ENCODE results near the gene PADI3. TPM values are rescaled to one million over a fixed set of nuclear protein-coding genes. Genes with fewer than 3 reads are reported as not detected.

The PADI3 gene
- total RNA-seq, 1 donor from 2014 or later: not detected

DNA sequence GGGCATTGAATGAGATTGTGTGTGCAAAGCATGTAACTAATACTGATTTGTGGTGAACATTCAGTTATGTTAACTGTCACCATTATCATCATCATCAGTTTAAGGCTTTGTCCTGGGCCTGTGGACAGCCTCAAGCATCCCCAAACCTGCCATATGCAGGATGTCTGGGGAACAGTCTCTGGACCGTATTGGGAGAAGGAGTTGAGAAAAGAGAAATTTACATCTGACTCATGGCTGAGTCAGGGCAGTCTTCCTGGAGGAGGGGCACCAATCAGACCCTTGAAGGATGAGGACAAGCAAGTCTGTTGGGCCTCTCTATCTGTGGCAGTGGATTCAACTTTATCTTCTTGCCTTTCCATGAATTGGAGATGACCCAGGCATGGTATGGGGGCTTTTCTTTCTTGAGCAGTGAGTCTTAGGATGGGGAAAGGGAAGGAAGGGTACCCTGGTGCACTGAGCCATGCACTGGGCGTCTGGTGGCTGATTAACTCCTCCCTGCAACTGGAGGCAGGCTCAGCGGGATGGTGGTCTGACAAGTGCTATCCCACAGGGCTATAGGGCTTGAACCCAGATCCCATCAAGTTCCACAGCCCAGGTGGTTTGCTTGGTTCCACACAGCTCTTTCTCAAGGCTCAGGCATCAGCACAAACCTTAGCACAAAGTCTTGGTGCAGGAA, 2.9 kb downstream of the PADI3 start:
- H3K36me3 Mint-ChIP-seq: no peaks in the 10 kb centered on the region
- no peaks in the 10 kb centered on the region for H3K4me1 Mint-ChIP-seq (ENCODE audit: unreplicated experiment)
- TF ChIP-seq CTCF (conservative IDR thresholded peaks at IDR 0.05): no peak
- H3K9me3 Mint-ChIP-seq: no peaks in the 10 kb centered on the region
- H3K4me3 Mint-ChIP-seq: no peak overlapping the region
- no peak for DNase-seq (ENCODE audit: extremely low spot score, unreplicated experiment)
- no peaks in the 10 kb centered on the region for H3K27me3 Mint-ChIP-seq
- H3K27ac Mint-ChIP-seq: no peak overlapping the region

GRCh38 chr1:17255336-17255735, 6.4 kb downstream of the PADI3 start:
- no peak for DNase-seq (ENCODE audit: extremely low spot score, unreplicated experiment)
- peaks cover 4% of the 10 kb centered on the region for H3K4me1 Mint-ChIP-seq (ENCODE audit: unreplicated experiment)
- no peak overlapping the region for H3K4me3 Mint-ChIP-seq
- no peaks in the 10 kb centered on the region for H3K36me3 Mint-ChIP-seq
- TF ChIP-seq CTCF (conservative IDR thresholded peaks at IDR 0.05): no peak
- no peak overlapping the region for H3K27ac Mint-ChIP-seq
- H3K9me3 Mint-ChIP-seq: no peaks in the 10 kb centered on the region
- H3K27me3 Mint-ChIP-seq: peaks cover 3% of the 10 kb centered on the region

DNA sequence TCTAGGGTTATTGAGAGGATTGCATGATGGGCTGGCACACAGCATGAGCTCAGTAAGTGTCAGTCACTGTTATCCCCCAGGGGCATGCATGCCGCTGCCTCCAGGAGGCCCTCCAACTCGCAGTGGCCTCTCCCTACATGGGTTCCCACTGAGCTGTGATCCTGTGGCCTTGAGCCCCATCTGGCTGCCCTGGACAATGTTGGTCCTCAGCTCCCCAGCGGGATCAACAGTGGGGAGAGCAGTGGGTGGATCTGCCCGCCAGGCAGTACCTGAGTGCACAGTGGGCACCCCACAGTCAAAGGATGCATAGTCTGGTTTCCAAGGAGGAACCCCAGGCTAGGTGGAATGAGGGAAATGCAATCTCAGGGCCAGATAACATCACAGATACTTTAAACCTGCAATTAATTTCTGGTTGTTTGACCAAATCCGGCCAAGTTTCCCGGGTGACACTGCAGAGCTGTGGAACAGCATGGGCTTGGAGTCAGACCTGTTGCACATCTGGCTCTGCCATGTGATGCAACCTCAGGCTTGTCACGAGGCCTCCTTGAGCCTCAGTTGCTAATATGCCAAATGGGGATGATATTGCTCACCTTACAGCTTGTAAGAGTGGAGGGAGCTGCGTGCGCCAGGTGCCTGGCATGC, 9.3 kb downstream of the PADI3 start:
- DNase-seq (ENCODE audit: extremely low spot score, unreplicated experiment): no peak
- Mint-ChIP-seq H3K27me3 (peaks cover 3% of the 10 kb centered on the region), H3K9me3 (peaks cover 5% of the 10 kb centered on the region), H3K4me3 (no peak overlapping the region), H3K27ac (no peak overlapping the region), H3K36me3 (no peaks in the 10 kb centered on the region), H3K4me1 (ENCODE audit: unreplicated experiment) (peaks cover 4% of the 10 kb centered on the region)
- no peak for TF ChIP-seq CTCF (conservative IDR thresholded peaks at IDR 0.05)

- peaks cover 3% of the 10 kb centered on the region for H3K27me3 Mint-ChIP-seq
- no peak for DNase-seq (ENCODE audit: extremely low spot score, unreplicated experiment)
- H3K36me3 Mint-ChIP-seq: no peaks in the 10 kb centered on the region
- H3K27ac Mint-ChIP-seq: no peak overlapping the region
- no peak overlapping the region for H3K4me3 Mint-ChIP-seq
- peaks cover 4% of the 10 kb centered on the region for H3K4me1 Mint-ChIP-seq (ENCODE audit: unreplicated experiment)
- H3K9me3 Mint-ChIP-seq: peaks cover 5% of the 10 kb centered on the region
- no peak for TF ChIP-seq CTCF (conservative IDR thresholded peaks at IDR 0.05)
Observed at GRCh38 chr1:17258758-17259130, 9.8 kb downstream of the PADI3 start.

GRCh38 chr1:17259233-17259873, 10.5 kb downstream of the PADI3 start:
- Mint-ChIP-seq H3K27me3 (peaks cover 3% of the 10 kb centered on the region), H3K36me3 (no peaks in the 10 kb centered on the region), H3K4me3 (no peak overlapping the region), H3K4me1 (ENCODE audit: unreplicated experiment) (peaks cover 4% of the 10 kb centered on the region), H3K27ac (no peak overlapping the region), H3K9me3 (peaks cover 5% of the 10 kb centered on the region)
- DNase-seq (ENCODE audit: extremely low spot score, unreplicated experiment): no peak
- no peak for TF ChIP-seq CTCF (conservative IDR thresholded peaks at IDR 0.05)
